ENCODE measurements around the gene DLX1. TPM values are rescaled to one million over a fixed set of nuclear protein-coding genes. Genes with fewer than 3 reads are reported as not detected.

DLX1 gene
- total RNA-seq, 4 donors from 2014 or later: 0.14 TPM; not detected in 3

GRCh38 chr2:172095905-172096625 lies 10.8 kb downstream of the DLX1 start:
- intact Hi-C loops (cut with DNase I; ENCODE audit: low total_unique reads): no loop called here
- H3K4me3 ChIP-seq: no peak overlapping the region
- TF ChIP-seq POLR2A (IDR thresholded peaks at IDR 0.05): no peak
- TF ChIP-seq, protein P1, sequence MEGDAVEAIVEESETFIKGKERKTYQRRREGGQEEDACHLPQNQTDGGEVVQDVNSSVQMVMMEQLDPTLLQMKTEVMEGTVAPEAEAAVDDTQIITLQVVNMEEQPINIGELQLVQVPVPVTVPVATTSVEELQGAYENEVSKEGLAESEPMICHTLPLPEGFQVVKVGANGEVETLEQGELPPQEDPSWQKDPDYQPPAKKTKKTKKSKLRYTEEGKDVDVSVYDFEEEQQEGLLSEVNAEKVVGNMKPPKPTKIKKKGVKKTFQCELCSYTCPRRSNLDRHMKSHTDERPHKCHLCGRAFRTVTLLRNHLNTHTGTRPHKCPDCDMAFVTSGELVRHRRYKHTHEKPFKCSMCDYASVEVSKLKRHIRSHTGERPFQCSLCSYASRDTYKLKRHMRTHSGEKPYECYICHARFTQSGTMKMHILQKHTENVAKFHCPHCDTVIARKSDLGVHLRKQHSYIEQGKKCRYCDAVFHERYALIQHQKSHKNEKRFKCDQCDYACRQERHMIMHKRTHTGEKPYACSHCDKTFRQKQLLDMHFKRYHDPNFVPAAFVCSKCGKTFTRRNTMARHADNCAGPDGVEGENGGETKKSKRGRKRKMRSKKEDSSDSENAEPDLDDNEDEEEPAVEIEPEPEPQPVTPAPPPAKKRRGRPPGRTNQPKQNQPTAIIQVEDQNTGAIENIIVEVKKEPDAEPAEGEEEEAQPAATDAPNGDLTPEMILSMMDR (IDR thresholded peaks at IDR 0.05): no peak
- no peaks in the 10 kb centered on the region for H3K36me3 ChIP-seq
- H3K27me3 ChIP-seq: peaks cover 90 to 95% of the 10 kb centered on the region in 2 donors
- H3K4me1 ChIP-seq: peaks cover 0 to 20% of the 10 kb centered on the region in 2 donors
- no peak overlapping the region for H3K27ac ChIP-seq
- H3K9me3 ChIP-seq: no peaks in the 10 kb centered on the region
- no peak for DNase-seq

DNA sequence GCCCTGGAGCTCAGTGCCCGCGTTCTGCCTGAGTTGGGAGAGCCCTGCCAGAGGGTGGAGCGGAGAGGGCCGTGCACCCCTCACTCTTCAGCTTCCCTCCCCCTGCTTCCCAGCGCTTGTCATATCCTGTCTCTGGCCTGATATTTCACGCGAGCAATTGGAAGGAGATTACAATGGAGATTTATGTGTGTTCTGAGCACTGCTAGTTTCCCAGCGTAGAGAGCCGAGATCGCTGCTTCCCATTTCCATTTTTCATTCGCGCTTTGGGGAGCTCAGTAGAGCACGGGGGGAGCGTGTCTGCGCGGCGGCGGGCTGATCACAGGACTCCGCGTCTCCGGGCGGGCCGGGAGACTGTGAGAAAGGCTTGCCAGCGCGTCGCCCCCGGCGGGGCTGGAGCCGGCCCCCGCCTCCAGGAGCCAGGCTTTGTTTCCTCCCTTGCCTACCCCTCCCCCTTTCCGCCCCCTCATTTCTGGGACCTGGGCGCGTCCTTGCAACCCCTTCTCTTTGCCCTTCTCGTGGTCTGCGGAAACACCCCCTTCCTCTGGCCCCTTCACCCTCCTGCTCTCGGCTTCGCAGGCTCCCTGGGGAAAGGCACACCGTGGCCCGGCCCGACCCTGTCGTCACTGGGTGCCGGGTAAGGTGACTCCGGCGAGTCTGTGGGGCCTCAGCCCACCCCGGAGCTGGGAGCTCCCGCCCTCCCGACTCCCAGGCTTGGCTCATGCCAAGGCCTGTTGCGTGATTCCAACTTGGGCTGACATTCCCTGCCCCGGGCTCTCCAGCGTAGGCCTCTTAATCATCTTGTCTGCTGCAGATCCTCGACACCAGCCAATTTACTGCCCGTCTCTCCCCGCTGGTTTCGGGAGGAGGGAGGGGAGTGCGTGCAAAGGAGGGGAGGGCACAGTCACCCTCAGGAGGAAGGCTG lies 11.6 kb downstream of the DLX1 start:
- Histone ChIP-seq H3K4me3 (peak overlapping the region in 1 of 2 donors; percentile 13), H3K36me3 (no peaks in the 10 kb centered on the region), H3K9me3 (no peaks in the 10 kb centered on the region), H3K4me1 (peaks cover 0 to 24% of the 10 kb centered on the region in 2 donors), H3K27ac (no peak overlapping the region), H3K27me3 (peaks cover 93 to 95% of the 10 kb centered on the region in 2 donors)
- DNase-seq: no peak
- intact Hi-C loops (cut with DNase I; ENCODE audit: low total_unique reads): no loop called here
- TF ChIP-seq, protein P1 (IDR thresholded peaks at IDR 0.05): no peak
- no peak for TF ChIP-seq POLR2A (IDR thresholded peaks at IDR 0.05)

GRCh38 chr2:172097557-172098131 lies 12.3 kb downstream of the DLX1 start:
- no peak for DNase-seq
- peaks cover 94% of the 10 kb centered on the region in 2 donors for H3K27me3 ChIP-seq
- H3K9me3 ChIP-seq: no peaks in the 10 kb centered on the region
- no peaks in the 10 kb centered on the region for H3K36me3 ChIP-seq
- intact Hi-C loops (cut with DNase I; ENCODE audit: low total_unique reads): no loop called here
- TF ChIP-seq POLR2A (IDR thresholded peaks at IDR 0.05): no peak
- TF ChIP-seq, protein P1 (IDR thresholded peaks at IDR 0.05): no peak
- peaks cover 0 to 29% of the 10 kb centered on the region in 2 donors for H3K4me1 ChIP-seq
- H3K27ac ChIP-seq: no peak overlapping the region
- H3K4me3 ChIP-seq: no peak overlapping the region

- DNase-seq: no peak
- Histone ChIP-seq H3K27ac (no peak overlapping the region), H3K9me3 (no peaks in the 10 kb centered on the region), H3K4me1 (peaks cover 0 to 29% of the 10 kb centered on the region in 2 donors), H3K27me3 (peaks cover 93% of the 10 kb centered on the region in 2 donors), H3K4me3 (no peak overlapping the region), H3K36me3 (no peaks in the 10 kb centered on the region)
- TF ChIP-seq, protein P1 (IDR thresholded peaks at IDR 0.05): no peak
- no peak for TF ChIP-seq POLR2A (IDR thresholded peaks at IDR 0.05)
- intact Hi-C loops (cut with DNase I; ENCODE audit: low total_unique reads): no loop called here
Measured at GRCh38 chr2:172098287-172098649, 13.0 kb downstream of the DLX1 start.

Data from uterus (tissue), 4 donors.